SK-N-SH (cell line): Measurements from ENCODE around the gene SMURF1. TPM values are rescaled to one million over a fixed set of nuclear protein-coding genes. Genes with fewer than 3 reads are reported as not detected.

Source experiments
- CTCF ChIA-PET: fragments of 300-600, 350-600 bp; formaldehyde crosslinking; extraction: SDS; loops from one replicate; lab custom pipeline; 2021; lab: Yijun Ruan, JAX
- POLR2A ChIA-PET: fragments of 350-600 bp; sonication (Branson Sonifier 250); formaldehyde crosslinking; extraction: SDS; loops from one replicate; lab custom pipeline; 2020; ENCODE audit warnings: antibody characterized with exemption, inconsistent platforms; lab: Yijun Ruan, JAX
- DNase-seq: peaks from one replicate; pipeline ENCODE4 v3.0.0; 2012
- H2AFZ ChIP-seq: fragments of 200-600 bp; sonication (generic); 2 replicates; pipeline ENCODE4 v1.8.1; 2016; ENCODE audit warnings: antibody characterized with exemption, mild to moderate bottlenecking, low read depth
- H3F3A ChIP-seq: fragments of 200-600 bp; sonication (generic); replicated peaks from 2 replicates; pipeline ENCODE3; 2016; ENCODE audit warnings: antibody characterized with exemption, mild to moderate bottlenecking; ENCODE audit not compliant: insufficient read depth
- H3K27ac ChIP-seq, 2 experiments: fragments of 200-500 bp in 1 of 2; fragments of 200-600 bp in 1 of 2; sonication (Bioruptor generic) in 1 of 2; sonication (generic), shearing (Covaris generic) in 1 of 2; 2 replicates each; pipeline versions ENCODE4 v1.5.1 to v1.6.1; 2014 to 2016; ENCODE audit warnings: low read depth in 2 of 2, inconsistent platforms in 1 of 2, low read length in 1 of 2, mild to moderate bottlenecking in 1 of 2, mixed read lengths in 1 of 2
- H3K27me3 ChIP-seq: fragments of 200-600 bp; sonication (generic), shearing (Covaris generic); 2 replicates; pipeline ENCODE4 v1.6.1; 2016; ENCODE audit warnings: mixed run types; ENCODE audit not compliant: insufficient read depth
- H3K36me3 ChIP-seq, 2 experiments: fragments of 200-500 bp in 1 of 2; fragments of 200-600 bp in 1 of 2; sonication (Bioruptor generic) in 1 of 2; sonication (generic) in 1 of 2; replicated peaks in 1 of 2; 2 replicates each; pipeline versions ENCODE3 to v1.5.1; 2014 to 2016; ENCODE audit warnings: low read length in 1 of 2, mild to moderate bottlenecking in 1 of 2; ENCODE audit not compliant: insufficient read depth in 2 of 2, control insufficient read depth in 1 of 2
- H3K4me1 ChIP-seq, 2 experiments: fragments of 200-500 bp in 1 of 2; fragments of 200-600 bp in 1 of 2; sonication (Bioruptor generic) in 1 of 2; sonication (generic), shearing (Covaris generic) in 1 of 2; 2 replicates each; pipeline versions ENCODE4 v1.5.1 to v1.6.1; 2014 to 2016; ENCODE audit warnings: low read depth in 1 of 2, low read length in 1 of 2, mixed run types in 1 of 2; ENCODE audit not compliant: insufficient read depth in 2 of 2, control insufficient read depth in 1 of 2
- H3K4me2 ChIP-seq: fragments of 200-600 bp; sonication (generic), shearing (Covaris generic); 2 replicates; pipeline ENCODE4 v1.6.1; 2017; ENCODE audit warnings: mixed run types
- H3K4me3 ChIP-seq, 2 experiments: fragments of 200-500 bp in 1 of 2; fragments of 200-600 bp in 1 of 2; sonication (Bioruptor generic) in 1 of 2; sonication (generic), shearing (Covaris generic) in 1 of 2; 2 replicates each; pipeline versions ENCODE4 v1.5.1 to v1.8.1; 2014 to 2016; ENCODE audit warnings: low read depth in 2 of 2, inconsistent platforms in 1 of 2, low read length in 1 of 2, mild to moderate bottlenecking in 1 of 2, mixed read lengths in 1 of 2, moderate library complexity in 1 of 2
- H3K79me2 ChIP-seq: fragments of 200-600 bp; sonication (generic); 2 replicates; pipeline ENCODE4 v1.8.1; 2017; ENCODE audit warnings: mild to moderate bottlenecking; ENCODE audit not compliant: insufficient read depth
- H3K9ac ChIP-seq: fragments of 200-600 bp; sonication (generic); 2 replicates; pipeline ENCODE4 v1.6.1; 2017; ENCODE audit warnings: mixed run types
- H3K9me2 ChIP-seq: fragments of 200-600 bp; sonication (generic); 2 replicates; pipeline ENCODE4 v1.6.1; 2017; ENCODE audit warnings: mixed run types
- H3K9me3 ChIP-seq: fragments of 200-600 bp; sonication (generic); 2 replicates; pipeline ENCODE4 v1.6.1; 2017; ENCODE audit warnings: mixed run types, mild to moderate bottlenecking, moderate library complexity
- H4K20me1 ChIP-seq: fragments of 200-600 bp; sonication (generic); 2 replicates; pipeline ENCODE4 v1.6.1; 2017; ENCODE audit warnings: mild to moderate bottlenecking, mixed run types; ENCODE audit not compliant: insufficient read depth
- CHD2 ChIP-seq: fragments of 150-350 bp; IDR thresholded peaks from 2 replicates; pipeline ENCODE4 v1.6.1; 2018; ENCODE audit warnings: low read length; ENCODE audit not compliant: partially characterized antibody
- ELF1 ChIP-seq: IDR thresholded peaks from 2 replicates; pipeline ENCODE4 v1.4.0; 2012
- EP300 ChIP-seq, 2 experiments: IDR thresholded peaks; 2 replicates each; pipeline versions ENCODE4 v1.4.0 to v1.6.1; 2012; ENCODE audit warnings: borderline replicate concordance in 1 of 2, low read depth in 1 of 2, low read length in 1 of 2
- GABPA ChIP-seq: IDR thresholded peaks from 2 replicates; pipeline ENCODE4 v1.4.0; 2012; ENCODE audit warnings: low read depth, mild to moderate bottlenecking
- MEF2A ChIP-seq: IDR thresholded peaks from 2 replicates; pipeline ENCODE4 v1.4.0; 2012; ENCODE audit warnings: low read depth, borderline replicate concordance
- NFIC ChIP-seq: IDR thresholded peaks from 2 replicates; pipeline ENCODE4 v1.4.0; 2012; ENCODE audit warnings: borderline replicate concordance
- POLR2AphosphoS5 ChIP-seq: IDR thresholded peaks from 2 replicates; pipeline ENCODE4 v1.6.1; 2012; ENCODE audit warnings: low read depth, low read length
- RAD21 ChIP-seq: IDR thresholded peaks from 2 replicates; pipeline ENCODE4 v1.6.1; 2012; ENCODE audit warnings: mild to moderate bottlenecking, low read length
- RCOR1 ChIP-seq: fragments of 150-350 bp; IDR thresholded peaks from 2 replicates; pipeline ENCODE4 v1.6.1; 2017; ENCODE audit warnings: antibody characterized with exemption, low read length
- RFX5 ChIP-seq: IDR thresholded peaks from 2 replicates; pipeline ENCODE4 v1.6.1; 2012; ENCODE audit warnings: mild to moderate bottlenecking, improper control_type of control experiment, low read length
- SMC3 ChIP-seq: IDR thresholded peaks from 2 replicates; pipeline ENCODE4 v1.6.1; 2012; ENCODE audit warnings: low read depth, low read length, improper control_type of control experiment
- TCF12 ChIP-seq: IDR thresholded peaks from 2 replicates; pipeline ENCODE4 v1.4.0; 2012
- USF1 ChIP-seq: IDR thresholded peaks from 2 replicates; pipeline ENCODE4 v1.4.0; 2012; ENCODE audit warnings: low read depth, borderline replicate concordance
- YY1 ChIP-seq: IDR thresholded peaks from 2 replicates; pipeline ENCODE4 v1.4.0; 2012; ENCODE audit warnings: low read depth, mild to moderate bottlenecking
- WGBS: methylation state at CpG from one replicate; pipeline ENCODE4 v1.1.6; 2017; ENCODE audit warnings: low lambda C conversion rate; 5-methylcytosine and 5-hydroxymethylcytosine counted together
- polyA plus RNA-seq, 3 experiments: library from polyadenylated mRNA; depleted of rRNA; stranded (reverse); fragments of >200 nt; gene quantifications; 2 replicates each; pipeline ENCODE4 v1.2.3, GENCODE V29; 2012

The SMURF1 gene
- polyA plus RNA-seq, 1 of the 3 experiments (the other 2 are of a cell fraction): 12.9 TPM

- 92% methylated on average over 13 of the region's 13 CpGs for WGBS
- Histone ChIP-seq H3K9ac (no peak overlapping the region), H3K27ac (no peak overlapping the region), H4K20me1 (no peaks in the 10 kb centered on the region), H3K9me2 (no peaks in the 10 kb centered on the region), H2AFZ (no peak overlapping the region), H3F3A (peaks cover 7% of the 10 kb centered on the region), H3K4me1 (no peaks in the 10 kb centered on the region), H3K9me3 (no peaks in the 10 kb centered on the region), H3K4me2 (no peak overlapping the region), H3K36me3 (peaks cover 76 to 83% of the 10 kb centered on the region in 2 experiments), H3K79me2 (peaks cover 11% of the 10 kb centered on the region; the same call in 1 of the 2 replicates), H3K27me3 (no peaks in the 10 kb centered on the region), H3K4me3 (no peak overlapping the region)
- no peak for DNase-seq
- TF ChIP-seq RFX5 (no peak), SMC3 (no peak), TCF12 (no peak), EP300 (IDR thresholded peaks at IDR 0.05; ENCODE audit: borderline replicate concordance in 1 of 2, low read depth in 1 of 2, low read length in 1 of 2) (no peak)
- CTCF ChIA-PET: interaction anchor here (0.6 to 1.8 kb wide), 4 partner anchors 10 to 134 kb away, joined by 3 to 5 read pairs (median 3); partner anchors contain the start of gene TRRAP
- POLR2A ChIA-PET: no interaction called here
These were observed 131.2 kb downstream of the SMURF1 start for GRCh38 chr7:99012722-99013121.

- no peak overlapping the region for H3K4me3 ChIP-seq
- H3K4me2 ChIP-seq: no peak overlapping the region
- ChIA-PET CTCF (interaction anchor here (0.6 to 0.8 kb wide), 2 partner anchors 14 to 29 kb away, joined by 3 read pairs; no protein-coding TSS in a partner anchor), POLR2A (no interaction called here)
- peaks cover 3% of the 10 kb centered on the region; the same call in 1 of the 2 replicates for H3K79me2 ChIP-seq
- H3K27ac ChIP-seq: no peak overlapping the region
- no peaks in the 10 kb centered on the region for H3K4me1 ChIP-seq
- peaks cover 78 to 88% of the 10 kb centered on the region in 2 experiments for H3K36me3 ChIP-seq
- no peaks in the 10 kb centered on the region for H4K20me1 ChIP-seq
- H3F3A ChIP-seq: peaks cover 7% of the 10 kb centered on the region
- WGBS: 94% methylated on average over 32 of the region's 36 CpGs
- no peaks in the 10 kb centered on the region for H3K9me3 ChIP-seq
- H3K9ac ChIP-seq: no peak overlapping the region
- H3K27me3 ChIP-seq: no peaks in the 10 kb centered on the region
- no peak for TF ChIP-seq CHD2
- no peak for TF ChIP-seq USF1
- H2AFZ ChIP-seq: no peak overlapping the region
- no peak for DNase-seq
- H3K9me2 ChIP-seq: no peaks in the 10 kb centered on the region
These were observed 132.1 kb downstream of the SMURF1 start for GRCh38 chr7:99011706-99012404.

- Histone ChIP-seq H3K4me3 (no peak overlapping the region), H3F3A (peaks cover 3% of the 10 kb centered on the region), H3K27me3 (no peaks in the 10 kb centered on the region), H3K9me3 (no peaks in the 10 kb centered on the region), H3K4me1 (no peaks in the 10 kb centered on the region), H2AFZ (no peak overlapping the region), H3K4me2 (no peak overlapping the region), H3K79me2 (no peaks in the 10 kb centered on the region), H3K36me3 (peaks cover 80 to 84% of the 10 kb centered on the region in 2 experiments), H4K20me1 (no peaks in the 10 kb centered on the region), H3K9ac (no peak overlapping the region), H3K27ac (no peak overlapping the region), H3K9me2 (no peaks in the 10 kb centered on the region)
- WGBS: 98% methylated on average over 24 of the region's 24 CpGs
- CTCF ChIA-PET: no interaction called here
- POLR2A ChIA-PET: no interaction called here
- no peak for TF ChIP-seq RAD21
- TF ChIP-seq RFX5: no peak
- TF ChIP-seq YY1: no peak
- TF ChIP-seq NFIC: no peak
- TF ChIP-seq MEF2A: no peak
- no peak for TF ChIP-seq POLR2AphosphoS5
- TF ChIP-seq RCOR1: no peak
- TF ChIP-seq GABPA: no peak
- no peak for TF ChIP-seq ELF1
- DNase-seq: no peak
These were observed 132.6 kb downstream of the SMURF1 start for GRCh38 chr7:99011341-99011705.
